ENCODE results near the gene LDHD.

Gene LDHD

GRCh38 chr16:75110637-75111513, 5.7 kb downstream of the LDHD start:
- H3K4me3 ChIP-seq (ENCODE audit: low read length) = no peak overlapping the region
- no peak for TF ChIP-seq ZNF274 (IDR thresholded peaks at IDR 0.05; ENCODE audit: low read depth, low read length)

GRCh38 chr16:75109732-75110243, 6.8 kb downstream of the LDHD start:
- no peak overlapping the region for H3K4me3 ChIP-seq (ENCODE audit: low read length)
- TF ChIP-seq ZNF274 (IDR thresholded peaks at IDR 0.05; ENCODE audit: low read depth, low read length) = no peak

- no peak overlapping the region for H3K4me3 ChIP-seq (ENCODE audit: low read length)
- no peak for TF ChIP-seq ZNF274 (IDR thresholded peaks at IDR 0.05; ENCODE audit: low read depth, low read length)
These were observed 7.5 kb downstream of the LDHD start for GRCh38 chr16:75108792-75109731.

GRCh38 chr16:75107505-75107904, 9.1 kb downstream of the LDHD start:
- no peak for TF ChIP-seq ZNF274 (IDR thresholded peaks at IDR 0.05; ENCODE audit: low read depth, low read length)
- H3K4me3 ChIP-seq (ENCODE audit: low read length) = no peak overlapping the region

GRCh38 chr16:75106351-75107274, 10.0 kb downstream of the LDHD start:
- no peak for TF ChIP-seq ZNF274 (IDR thresholded peaks at IDR 0.05; ENCODE audit: low read depth, low read length)
- no peak overlapping the region for H3K4me3 ChIP-seq (ENCODE audit: low read length)

GRCh38 chr16:75105306-75106061, 11.1 kb downstream of the LDHD start:
- no peak overlapping the region for H3K4me3 ChIP-seq (ENCODE audit: low read length)
- TF ChIP-seq ZNF274 (IDR thresholded peaks at IDR 0.05; ENCODE audit: low read depth, low read length) = no peak

- no peak overlapping the region for H3K4me3 ChIP-seq (ENCODE audit: low read length)
These were observed 11.7 kb downstream of the LDHD start for GRCh38 chr16:75104836-75105235.

GRCh38 chr16:75103994-75104393, 12.6 kb downstream of the LDHD start:
- no peak for TF ChIP-seq ZNF274 (IDR thresholded peaks at IDR 0.05; ENCODE audit: low read depth, low read length)

More at GRCh38 chr16:75104836-75105235, 11.7 kb downstream of the LDHD start:
- TF ChIP-seq ZNF274 (IDR thresholded peaks at IDR 0.05; ENCODE audit: low read depth, low read length) = no peak

GRCh38 chr16:75102595-75102994, 14.0 kb downstream of the LDHD start:
- no peak for TF ChIP-seq ZNF274 (IDR thresholded peaks at IDR 0.05; ENCODE audit: low read depth, low read length)
- no peak overlapping the region for H3K4me3 ChIP-seq (ENCODE audit: low read length)

More at GRCh38 chr16:75103994-75104393, 12.6 kb downstream of the LDHD start:
- no peak overlapping the region for H3K4me3 ChIP-seq (ENCODE audit: low read length)

GRCh38 chr16:75101635-75102034, 14.9 kb downstream of the LDHD start:
- H3K4me3 ChIP-seq (ENCODE audit: low read length) = no peak overlapping the region

GRCh38 chr16:75100603-75100990, 16.0 kb downstream of the LDHD start:
- no peak for TF ChIP-seq ZNF274 (IDR thresholded peaks at IDR 0.05; ENCODE audit: low read depth, low read length)
- no peak overlapping the region for H3K4me3 ChIP-seq (ENCODE audit: low read length)

More at GRCh38 chr16:75101635-75102034, 14.9 kb downstream of the LDHD start:
- no peak for TF ChIP-seq ZNF274 (IDR thresholded peaks at IDR 0.05; ENCODE audit: low read depth, low read length)

GRCh38 chr16:75099738-75100602, 16.6 kb downstream of the LDHD start:
- H3K4me3 ChIP-seq (ENCODE audit: low read length) = no peak overlapping the region
- no peak for TF ChIP-seq ZNF274 (IDR thresholded peaks at IDR 0.05; ENCODE audit: low read depth, low read length)

All from GM08714 (cell line).